SK-N-SH (cell line): Measurements from ENCODE around the gene FBXW10.
"Not testable (repeated sequence)": the region's sequence is repeated elsewhere in the genome, so short reads cannot be mapped to it uniquely, and the experiment has no call there.

ENCODE experiments used
- EZH2phosphoT487 ChIP-seq: fragments of 200-600 bp; sonication (generic); IDR thresholded peaks from 2 replicates; pipeline ENCODE4 v1.6.1; 2017; ENCODE audit warnings: low read depth, mixed run types, mild to moderate bottlenecking, antibody characterized with exemption, moderate library complexity, borderline replicate concordance
- TF ChIP-seq, protein P1 (sequence below): fragments of 200-600 bp; sonication (generic); IDR thresholded peaks from 2 replicates; pipeline ENCODE4 v1.6.1; 2017; ENCODE audit warnings: antibody characterized with exemption, mild to moderate bottlenecking, moderate library complexity

DNA sequence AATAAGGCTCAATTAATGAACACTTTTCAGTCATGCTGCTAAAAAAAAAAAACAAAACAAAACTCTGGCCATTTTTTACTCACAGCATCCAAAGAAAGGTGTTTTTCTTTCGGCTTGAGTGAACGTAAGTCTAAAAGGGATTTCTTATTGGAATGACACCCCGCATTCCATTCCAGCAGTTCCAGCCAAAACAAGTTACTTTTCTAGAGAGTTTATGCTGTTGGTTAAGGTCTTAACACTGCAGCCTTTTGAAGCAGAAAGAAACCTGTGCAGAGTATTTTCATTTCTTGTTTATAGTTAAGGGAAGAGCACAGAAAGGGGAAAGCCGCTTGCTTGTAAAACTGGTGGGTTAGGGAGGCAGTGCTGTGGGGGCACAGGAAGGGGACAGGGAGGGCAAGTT lies 27.2 kb downstream of the FBXW10 start:
- not testable (repeated sequence) for TF ChIP-seq EZH2phosphoT487
- TF ChIP-seq, protein P1, sequence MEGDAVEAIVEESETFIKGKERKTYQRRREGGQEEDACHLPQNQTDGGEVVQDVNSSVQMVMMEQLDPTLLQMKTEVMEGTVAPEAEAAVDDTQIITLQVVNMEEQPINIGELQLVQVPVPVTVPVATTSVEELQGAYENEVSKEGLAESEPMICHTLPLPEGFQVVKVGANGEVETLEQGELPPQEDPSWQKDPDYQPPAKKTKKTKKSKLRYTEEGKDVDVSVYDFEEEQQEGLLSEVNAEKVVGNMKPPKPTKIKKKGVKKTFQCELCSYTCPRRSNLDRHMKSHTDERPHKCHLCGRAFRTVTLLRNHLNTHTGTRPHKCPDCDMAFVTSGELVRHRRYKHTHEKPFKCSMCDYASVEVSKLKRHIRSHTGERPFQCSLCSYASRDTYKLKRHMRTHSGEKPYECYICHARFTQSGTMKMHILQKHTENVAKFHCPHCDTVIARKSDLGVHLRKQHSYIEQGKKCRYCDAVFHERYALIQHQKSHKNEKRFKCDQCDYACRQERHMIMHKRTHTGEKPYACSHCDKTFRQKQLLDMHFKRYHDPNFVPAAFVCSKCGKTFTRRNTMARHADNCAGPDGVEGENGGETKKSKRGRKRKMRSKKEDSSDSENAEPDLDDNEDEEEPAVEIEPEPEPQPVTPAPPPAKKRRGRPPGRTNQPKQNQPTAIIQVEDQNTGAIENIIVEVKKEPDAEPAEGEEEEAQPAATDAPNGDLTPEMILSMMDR, result not testable (repeated sequence)
